HFFc6 (cell line): ENCODE measurements around the gene BTG2. TPM values are rescaled to one million over a fixed set of nuclear protein-coding genes. Genes with fewer than 3 reads are reported as not detected.

ENCODE experiments used
- DNase-seq: peaks from one replicate; pipeline ENCODE4 v3.0.0-alpha.2; 2018
- H3K27ac Mint-ChIP-seq: 2 replicates; pipeline ENCODE4 v1.8.0; 2020; ENCODE audit warnings: mild to moderate bottlenecking, mixed read lengths
- H3K27me3 Mint-ChIP-seq: 2 replicates; pipeline ENCODE4 v1.8.0; 2021; ENCODE audit warnings: mild to moderate bottlenecking, moderate library complexity, mixed read lengths; ENCODE audit not compliant: insufficient read depth
- H3K36me3 Mint-ChIP-seq: 2 replicates; pipeline ENCODE4 v1.8.0; 2021; ENCODE audit warnings: low read depth, mixed read lengths
- H3K4me1 Mint-ChIP-seq: 2 replicates; pipeline ENCODE4 v1.8.0; 2020; ENCODE audit warnings: low read depth, mixed read lengths
- H3K4me3 Mint-ChIP-seq: 2 replicates; pipeline ENCODE4 v1.8.0; 2020; ENCODE audit warnings: mild to moderate bottlenecking, moderate library complexity, mixed read lengths
- H3K9me3 Mint-ChIP-seq: 2 replicates; pipeline ENCODE4 v1.8.0; 2020; ENCODE audit warnings: mild to moderate bottlenecking, mixed read lengths
- total RNA-seq, 6 experiments: library from RNA; stranded (reverse); fragmentation: NEBNext Ultra II Directional; extraction: Animal tissue kit (Norgen Biotek cat#: 25700); gene quantifications; 2 replicates in 1 of 6; 3 replicates in 5 of 6; pipeline ENCODE4 v1.2.3, GENCODE V29; 2021
- TF ChIP-seq, protein P1 (sequence below): fragments of 200-600 bp; sonication (generic); IDR thresholded peaks from 2 replicates; pipeline ENCODE4 v1.5.0; 2021; ENCODE audit warnings: antibody characterized with exemption, mild to moderate bottlenecking

BTG2 gene
- total RNA-seq, 6 experiments from 2014 or later = 12.7 to 18.5 (median 13.7) TPM

DNA sequence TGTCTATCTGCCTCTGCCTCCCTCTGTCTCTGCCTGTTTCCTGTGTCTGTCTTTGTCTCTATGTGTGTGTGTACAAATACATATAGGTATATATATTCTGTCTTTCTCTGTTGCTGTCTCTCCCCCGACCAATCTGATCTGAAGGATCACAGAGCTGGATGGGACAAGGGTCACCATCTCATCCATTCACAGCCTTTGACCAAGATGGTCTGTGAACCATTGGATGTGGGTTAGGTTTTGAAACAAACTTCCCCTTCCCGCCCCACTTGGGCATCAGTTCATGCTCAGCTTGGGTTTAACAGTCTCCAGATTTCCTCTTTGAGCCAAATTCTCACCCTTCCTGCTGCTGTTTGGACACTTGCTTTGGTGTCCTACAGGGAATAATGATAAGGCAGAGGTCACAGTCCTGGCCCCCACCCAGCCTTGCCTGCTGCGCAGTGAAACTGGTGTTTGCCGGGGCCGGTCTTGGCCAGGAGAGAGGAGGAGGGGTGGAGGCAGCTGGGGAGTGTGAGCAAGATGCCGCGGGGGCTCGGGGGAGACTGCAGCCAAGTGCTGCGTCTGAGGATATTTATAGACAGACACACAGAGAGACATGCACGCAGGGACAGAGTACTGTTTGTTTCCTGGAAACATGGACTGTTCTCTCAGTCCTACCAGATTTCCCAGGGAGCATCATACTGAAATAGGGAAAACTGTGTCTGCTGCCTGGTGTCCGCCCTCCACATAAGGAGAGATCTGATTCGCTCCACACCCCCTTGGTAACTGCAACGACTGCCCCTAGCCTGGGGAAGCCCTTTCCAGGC lies 27.0 kb upstream of the BTG2 start:
- Mint-ChIP-seq H3K4me3 (peak overlapping the region; percentile 80), H3K27ac (peak overlapping the region; percentile 82), H3K4me1 (peaks cover 37% of the 10 kb centered on the region), H3K27me3 (peaks cover 17% of the 10 kb centered on the region), H3K9me3 (no peaks in the 10 kb centered on the region), H3K36me3 (no peaks in the 10 kb centered on the region)
- peak; percentile 75 for DNase-seq
- TF ChIP-seq, protein P1, sequence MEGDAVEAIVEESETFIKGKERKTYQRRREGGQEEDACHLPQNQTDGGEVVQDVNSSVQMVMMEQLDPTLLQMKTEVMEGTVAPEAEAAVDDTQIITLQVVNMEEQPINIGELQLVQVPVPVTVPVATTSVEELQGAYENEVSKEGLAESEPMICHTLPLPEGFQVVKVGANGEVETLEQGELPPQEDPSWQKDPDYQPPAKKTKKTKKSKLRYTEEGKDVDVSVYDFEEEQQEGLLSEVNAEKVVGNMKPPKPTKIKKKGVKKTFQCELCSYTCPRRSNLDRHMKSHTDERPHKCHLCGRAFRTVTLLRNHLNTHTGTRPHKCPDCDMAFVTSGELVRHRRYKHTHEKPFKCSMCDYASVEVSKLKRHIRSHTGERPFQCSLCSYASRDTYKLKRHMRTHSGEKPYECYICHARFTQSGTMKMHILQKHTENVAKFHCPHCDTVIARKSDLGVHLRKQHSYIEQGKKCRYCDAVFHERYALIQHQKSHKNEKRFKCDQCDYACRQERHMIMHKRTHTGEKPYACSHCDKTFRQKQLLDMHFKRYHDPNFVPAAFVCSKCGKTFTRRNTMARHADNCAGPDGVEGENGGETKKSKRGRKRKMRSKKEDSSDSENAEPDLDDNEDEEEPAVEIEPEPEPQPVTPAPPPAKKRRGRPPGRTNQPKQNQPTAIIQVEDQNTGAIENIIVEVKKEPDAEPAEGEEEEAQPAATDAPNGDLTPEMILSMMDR = no peak

DNA sequence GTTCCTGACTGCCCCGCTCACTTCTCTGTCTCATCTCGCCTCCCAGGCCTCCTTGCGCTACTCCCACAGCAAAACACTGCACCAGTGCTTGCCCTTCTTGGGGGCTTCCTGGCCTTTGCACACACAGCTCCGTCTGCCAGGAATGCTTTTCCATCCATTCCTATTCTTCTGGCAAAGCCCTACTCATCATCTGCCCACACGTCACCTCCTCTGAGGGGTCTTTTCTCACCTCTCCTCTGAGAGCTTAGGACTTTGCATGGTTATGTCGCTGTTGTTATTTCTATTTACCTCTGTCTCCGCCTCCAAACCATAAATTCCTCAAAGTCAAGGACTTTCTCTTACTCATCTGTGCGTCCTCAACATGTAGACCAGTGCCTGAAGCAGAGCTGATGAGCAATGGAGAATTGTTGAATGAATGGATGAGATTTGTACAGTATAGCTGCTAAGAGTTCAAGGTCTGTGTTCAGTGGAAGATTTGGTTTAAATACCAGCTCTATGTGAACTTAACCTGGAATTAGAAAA lies 26.4 kb upstream of the BTG2 start:
- H3K9me3 Mint-ChIP-seq = no peaks in the 10 kb centered on the region
- no peak for DNase-seq
- peaks cover 21% of the 10 kb centered on the region for H3K27me3 Mint-ChIP-seq
- peak overlapping the region; percentile 80 for H3K4me3 Mint-ChIP-seq
- peak overlapping the region; percentile 82 for H3K27ac Mint-ChIP-seq
- H3K36me3 Mint-ChIP-seq = no peaks in the 10 kb centered on the region
- TF ChIP-seq, protein P1 = no peak
- peaks cover 37% of the 10 kb centered on the region for H3K4me1 Mint-ChIP-seq

DNA sequence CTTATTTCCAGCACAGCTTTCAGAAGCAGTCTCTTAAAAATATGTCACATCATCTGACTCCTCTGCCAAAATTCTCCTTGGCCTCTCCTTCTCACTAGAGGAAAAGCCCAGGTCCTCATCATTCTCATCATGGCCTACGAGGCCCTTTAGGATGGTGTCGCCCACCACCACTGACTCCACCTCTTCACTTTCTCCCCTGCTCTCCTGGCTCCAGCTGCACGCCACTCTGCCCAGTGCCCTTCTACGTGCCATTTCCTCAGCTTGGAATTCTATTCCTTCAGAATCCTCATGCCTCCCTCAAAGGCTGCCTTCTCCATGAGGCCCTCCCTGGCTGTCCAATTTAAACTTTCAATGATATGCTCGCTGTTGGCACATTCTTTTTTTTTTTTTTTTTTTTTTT lies 25.3 kb upstream of the BTG2 start:
- Mint-ChIP-seq H3K27me3 (peaks cover 28% of the 10 kb centered on the region), H3K9me3 (no peaks in the 10 kb centered on the region), H3K4me1 (peaks cover 31% of the 10 kb centered on the region), H3K4me3 (peak overlapping the region; percentile 2; the same call in 1 of the 2 replicates), H3K27ac (no peak overlapping the region; the same call in 1 of the 2 replicates), H3K36me3 (no peaks in the 10 kb centered on the region)
- TF ChIP-seq, protein P1 = no peak
- no peak for DNase-seq

DNA sequence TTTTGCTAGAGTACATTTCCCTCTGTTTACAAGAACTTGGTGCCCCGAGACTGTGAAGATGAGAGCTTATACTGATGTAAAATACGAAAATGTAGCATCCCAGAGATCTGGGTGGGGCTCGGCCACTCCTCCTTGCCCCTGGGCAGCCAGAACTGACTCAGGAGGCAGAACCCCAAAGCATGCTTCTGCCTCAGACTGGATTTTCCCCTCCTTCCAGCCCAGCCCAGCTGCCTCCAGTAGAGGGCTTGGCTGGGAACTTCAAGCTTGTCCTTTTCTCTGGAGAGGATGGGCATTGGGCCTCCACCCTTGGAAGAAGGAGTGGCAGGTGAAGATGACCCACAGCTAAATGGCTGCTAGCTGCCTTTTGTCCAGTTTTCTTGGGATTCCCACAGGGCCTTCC lies 24.3 kb upstream of the BTG2 start:
- no peak overlapping the region; the same call in 1 of the 2 replicates for H3K27ac Mint-ChIP-seq
- H3K27me3 Mint-ChIP-seq = peaks cover 29% of the 10 kb centered on the region
- H3K4me1 Mint-ChIP-seq = peaks cover 30% of the 10 kb centered on the region
- no peaks in the 10 kb centered on the region for H3K36me3 Mint-ChIP-seq
- peak; percentile 60 for DNase-seq
- no peak overlapping the region for H3K4me3 Mint-ChIP-seq
- TF ChIP-seq, protein P1 = peak; percentile 50
- no peaks in the 10 kb centered on the region for H3K9me3 Mint-ChIP-seq

DNA sequence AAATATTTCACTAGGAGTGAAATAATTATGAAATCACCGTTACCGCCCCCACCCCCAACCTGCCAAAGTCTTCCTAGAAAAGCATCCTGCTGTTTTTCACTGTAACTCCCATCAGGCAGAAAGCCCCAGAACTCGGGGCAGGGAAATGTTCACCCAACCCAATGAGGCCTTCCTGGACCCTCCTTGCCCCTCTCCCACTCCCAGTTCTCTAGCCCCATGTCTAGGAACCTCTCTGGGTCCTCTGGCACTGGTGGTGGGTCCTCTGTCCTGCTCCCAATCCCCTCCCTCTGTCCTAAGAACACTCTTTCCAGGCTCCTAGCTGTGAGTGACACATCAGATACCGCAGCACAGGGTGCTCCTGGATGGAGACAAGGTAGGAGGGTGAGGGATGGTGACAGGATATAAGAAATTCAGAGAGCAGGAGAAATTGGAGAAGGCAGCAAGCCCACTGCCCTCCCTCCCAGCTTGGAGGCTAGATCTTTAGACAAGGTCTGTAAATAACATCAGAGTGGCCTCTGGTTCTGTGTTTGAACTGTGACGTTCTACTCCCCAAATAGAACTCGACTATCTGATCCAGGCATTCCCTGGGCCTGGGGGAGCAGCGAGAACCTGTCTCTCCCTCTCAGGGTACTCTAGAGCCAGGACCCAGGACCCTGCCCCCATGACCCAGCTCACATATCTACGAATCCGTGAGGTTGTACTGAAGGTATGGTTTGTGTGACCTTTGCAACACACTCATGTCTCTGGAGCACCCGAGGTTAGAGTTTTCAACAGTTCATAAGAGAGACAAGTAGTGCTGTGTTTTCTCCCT lies 23.3 kb upstream of the BTG2 start:
- Mint-ChIP-seq H3K27ac (no peak overlapping the region), H3K4me3 (no peak overlapping the region), H3K36me3 (no peaks in the 10 kb centered on the region), H3K9me3 (no peaks in the 10 kb centered on the region), H3K27me3 (peaks cover 26% of the 10 kb centered on the region), H3K4me1 (peaks cover 30% of the 10 kb centered on the region)
- DNase-seq = no peak
- TF ChIP-seq, protein P1 = no peak
